ENCODE measurements around the gene TMEM232.
"Not testable (repeated sequence)": the region's sequence is repeated elsewhere in the genome, so short reads cannot be mapped to it uniquely, and the experiment has no call there.

Gene TMEM232

DNA sequence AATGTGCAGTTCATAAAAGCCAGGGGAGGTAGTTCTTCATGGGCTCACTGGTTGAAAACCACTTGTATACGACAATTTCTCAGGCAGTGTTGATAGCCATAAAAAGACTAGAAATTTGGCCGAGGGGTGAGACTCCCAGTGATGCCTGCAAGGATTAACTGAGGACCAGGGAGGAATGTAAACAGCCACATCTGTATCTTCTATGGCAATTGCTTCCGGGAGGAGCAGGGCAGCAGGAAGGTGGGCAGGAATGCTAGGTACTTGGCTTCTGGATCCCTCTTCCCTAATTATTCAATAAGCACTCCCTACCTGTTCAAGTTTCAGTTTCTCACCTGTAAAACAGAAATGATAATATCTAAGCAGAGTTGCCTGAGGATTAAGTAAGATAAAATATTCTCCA, 45.4 kb downstream of the TMEM232 start:
- Mint-ChIP-seq H3K27me3 (peaks cover 6% of the 10 kb centered on the region), H3K36me3 (no peaks in the 10 kb centered on the region), H3K9me3 (ENCODE audit: low read depth) (no peaks in the 10 kb centered on the region), H3K4me3 (no peak overlapping the region), H3K27ac (no peak overlapping the region), H3K4me1 (ENCODE audit: low read depth) (peaks cover 1% of the 10 kb centered on the region)

DNA sequence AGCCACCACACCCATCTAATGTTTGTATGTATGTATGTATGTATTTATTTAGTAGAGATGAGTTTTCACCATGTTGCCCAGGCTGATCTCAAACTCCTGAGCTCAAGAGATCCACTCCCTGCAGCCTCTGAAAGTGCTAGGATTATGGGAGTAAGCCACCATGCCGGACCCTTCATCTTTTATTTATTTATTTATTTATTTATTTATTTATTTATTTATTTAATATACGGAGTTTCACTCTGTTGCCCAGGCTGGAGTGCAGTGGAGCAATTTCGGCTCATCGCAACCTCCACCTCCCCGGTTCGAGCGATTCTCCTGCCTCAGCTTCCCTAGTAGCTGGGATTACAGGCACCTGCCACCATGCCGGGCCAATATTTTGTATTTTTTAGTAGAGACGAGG, 49.9 kb downstream of the TMEM232 start:
- not testable (repeated sequence) for H3K4me3 Mint-ChIP-seq; H3K9me3 Mint-ChIP-seq (ENCODE audit: low read depth); H3K27ac Mint-ChIP-seq; H3K4me1 Mint-ChIP-seq (ENCODE audit: low read depth); H3K27me3 Mint-ChIP-seq; H3K36me3 Mint-ChIP-seq

DNA sequence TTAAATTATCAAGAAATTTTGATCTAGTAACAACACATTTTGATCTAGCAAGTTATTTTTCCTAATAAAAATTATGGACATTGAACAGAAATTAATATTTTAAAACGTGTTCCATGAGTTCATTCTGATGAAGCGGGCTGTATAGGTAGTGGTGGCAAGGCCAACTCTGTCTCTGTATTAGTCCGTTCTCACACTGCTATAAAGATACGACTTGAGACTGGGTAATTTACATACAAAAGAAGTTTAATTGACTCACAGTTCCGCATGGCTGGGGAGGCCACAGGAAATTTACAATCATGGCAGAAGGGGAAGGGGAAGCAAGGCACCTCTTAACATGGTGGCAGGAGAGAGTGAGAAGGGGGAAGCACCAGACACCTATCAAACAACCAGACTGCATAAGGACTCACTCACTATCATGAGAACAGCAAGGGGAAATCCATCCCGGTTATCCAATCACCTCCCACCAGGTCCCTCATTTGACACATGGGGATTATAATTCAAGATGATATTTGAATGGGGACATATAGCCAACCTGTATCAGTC, 61.2 kb downstream of the TMEM232 start:
- Mint-ChIP-seq H3K4me1 (ENCODE audit: low read depth) (no peaks in the 10 kb centered on the region), H3K9me3 (ENCODE audit: low read depth) (no peaks in the 10 kb centered on the region), H3K27ac (no peak overlapping the region), H3K27me3 (no peaks in the 10 kb centered on the region), H3K4me3 (no peak overlapping the region), H3K36me3 (peaks cover 2% of the 10 kb centered on the region)

DNA sequence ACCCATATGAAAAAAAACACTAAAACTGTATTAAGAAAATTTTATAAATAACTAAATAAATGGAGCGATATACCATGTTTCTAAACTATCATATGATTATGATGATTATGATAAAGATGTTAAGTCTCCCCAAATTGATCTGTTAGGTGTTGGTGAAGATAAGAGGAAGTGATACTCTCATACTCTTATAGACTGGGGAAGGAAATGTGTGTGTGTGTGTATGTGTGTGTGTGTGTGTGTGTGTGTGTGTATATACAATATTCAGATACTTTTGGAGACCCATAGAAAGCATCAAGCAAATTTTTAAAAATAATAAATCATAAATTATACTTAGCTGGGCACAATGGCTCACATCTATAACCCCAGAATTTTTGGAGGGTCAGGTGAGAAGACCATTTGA, 62.9 kb downstream of the TMEM232 start:
- Mint-ChIP-seq H3K27me3 (no peaks in the 10 kb centered on the region), H3K27ac (no peak overlapping the region), H3K4me3 (no peak overlapping the region), H3K4me1 (ENCODE audit: low read depth) (no peaks in the 10 kb centered on the region), H3K9me3 (ENCODE audit: low read depth) (no peaks in the 10 kb centered on the region), H3K36me3 (peaks cover 2% of the 10 kb centered on the region)

DNA sequence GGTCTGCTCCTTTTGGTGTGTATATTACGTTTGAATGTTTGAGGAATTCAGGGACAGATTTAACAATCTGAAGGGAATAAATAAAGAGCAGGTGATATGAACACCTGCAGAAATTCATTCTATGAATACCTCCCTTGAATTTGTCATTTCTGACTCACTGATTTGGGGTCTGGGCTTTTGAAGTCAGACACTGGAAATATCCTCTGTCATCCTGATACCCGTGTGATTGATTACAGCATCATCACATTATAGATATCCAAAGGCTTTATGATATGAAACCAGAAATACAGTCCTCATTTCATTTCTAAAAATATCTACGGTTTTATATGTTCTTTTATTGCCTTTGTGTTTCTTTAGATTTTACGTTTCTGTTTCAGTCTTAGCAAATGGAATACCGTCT, 68.5 kb downstream of the TMEM232 start:
- no peak overlapping the region for H3K27ac Mint-ChIP-seq
- no peaks in the 10 kb centered on the region for H3K4me1 Mint-ChIP-seq (ENCODE audit: low read depth)
- H3K9me3 Mint-ChIP-seq (ENCODE audit: low read depth), result no peaks in the 10 kb centered on the region
- no peak overlapping the region for H3K4me3 Mint-ChIP-seq
- H3K27me3 Mint-ChIP-seq, result peaks cover 2% of the 10 kb centered on the region
- H3K36me3 Mint-ChIP-seq, result peaks cover 5% of the 10 kb centered on the region

DNA sequence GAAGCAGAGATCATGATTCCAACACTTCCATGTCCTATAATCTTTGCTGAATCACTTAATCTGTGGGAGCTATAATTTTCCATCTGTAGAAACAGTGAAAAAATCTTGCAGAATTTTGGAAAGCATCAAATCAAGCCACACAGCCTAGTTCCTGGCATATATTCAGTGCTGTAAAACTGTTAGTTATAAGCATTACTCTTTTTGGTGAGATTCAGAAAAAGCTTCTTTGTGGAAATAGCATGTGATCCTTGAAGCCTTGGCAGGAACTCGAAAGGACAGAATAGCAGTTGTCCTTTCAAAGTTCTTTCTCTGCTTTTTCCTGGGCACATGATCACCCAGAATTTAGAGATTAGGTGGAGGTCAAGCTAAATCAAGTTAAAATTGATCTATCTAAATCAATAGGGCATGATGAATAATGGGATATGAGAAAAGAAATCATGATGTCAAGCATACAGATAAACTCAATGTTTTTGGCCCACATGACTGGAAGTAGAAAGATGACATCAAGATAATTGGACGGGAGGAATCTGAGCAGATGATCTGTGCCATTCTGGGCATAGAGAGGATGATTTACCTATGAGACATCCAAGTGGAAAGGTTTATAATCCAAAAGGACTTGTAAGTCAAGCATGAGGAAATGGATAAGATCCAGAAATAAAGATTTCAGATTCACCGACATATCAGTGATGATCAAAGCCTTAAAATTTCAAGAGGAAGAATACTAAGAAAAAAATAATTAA, 73.1 kb downstream of the TMEM232 start:
- Mint-ChIP-seq H3K27ac (no peak overlapping the region), H3K9me3 (ENCODE audit: low read depth) (no peaks in the 10 kb centered on the region), H3K4me3 (no peak overlapping the region), H3K36me3 (peaks cover 5% of the 10 kb centered on the region), H3K27me3 (peaks cover 9% of the 10 kb centered on the region), H3K4me1 (ENCODE audit: low read depth) (no peaks in the 10 kb centered on the region)

DNA sequence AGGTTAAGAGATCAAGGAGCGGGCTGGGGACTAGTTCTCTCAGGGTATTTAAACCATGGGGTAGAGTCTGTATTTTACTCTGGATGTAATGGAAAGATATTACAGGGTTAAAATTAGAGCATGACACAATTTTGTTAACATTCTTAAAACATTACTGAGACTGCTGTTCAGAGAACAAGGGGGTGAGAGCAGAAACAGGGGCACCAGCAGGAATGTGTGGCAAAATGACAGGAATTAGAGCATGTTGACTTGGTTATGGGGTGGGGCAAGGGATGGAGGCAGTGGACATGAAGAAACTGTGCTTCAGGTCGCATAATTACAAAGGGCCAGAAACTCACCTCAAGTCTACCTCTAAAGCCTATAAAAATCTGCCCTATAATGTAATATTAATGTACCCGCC, 75.0 kb downstream of the TMEM232 start:
- Mint-ChIP-seq H3K27ac (no peak overlapping the region), H3K4me3 (no peak overlapping the region), H3K4me1 (ENCODE audit: low read depth) (no peaks in the 10 kb centered on the region), H3K9me3 (ENCODE audit: low read depth) (no peaks in the 10 kb centered on the region), H3K27me3 (peaks cover 9% of the 10 kb centered on the region), H3K36me3 (peaks cover 5% of the 10 kb centered on the region)

DNA sequence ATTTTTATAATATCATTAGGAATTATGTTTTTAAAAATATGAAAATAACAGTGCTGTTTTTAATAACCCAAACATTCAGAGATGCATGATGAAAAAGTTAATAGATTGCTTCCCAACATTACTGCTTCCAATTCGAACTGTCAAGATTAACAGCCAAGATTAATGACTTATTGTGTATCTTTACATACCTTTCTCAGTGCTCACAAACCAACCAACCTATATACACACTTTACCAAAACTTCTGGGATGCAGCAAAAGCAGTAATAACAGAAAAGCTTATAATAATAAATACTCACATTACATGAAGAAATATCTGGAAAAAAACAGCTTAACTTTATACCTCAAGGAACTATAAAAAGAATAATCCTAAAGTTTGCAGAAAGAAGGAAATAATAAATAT, 82.1 kb downstream of the TMEM232 start:
- Mint-ChIP-seq H3K27me3 (no peaks in the 10 kb centered on the region), H3K4me1 (ENCODE audit: low read depth) (peaks cover under 1% of the 10 kb centered on the region), H3K4me3 (no peak overlapping the region), H3K36me3 (no peaks in the 10 kb centered on the region), H3K9me3 (ENCODE audit: low read depth) (no peaks in the 10 kb centered on the region), H3K27ac (no peak overlapping the region)

DNA sequence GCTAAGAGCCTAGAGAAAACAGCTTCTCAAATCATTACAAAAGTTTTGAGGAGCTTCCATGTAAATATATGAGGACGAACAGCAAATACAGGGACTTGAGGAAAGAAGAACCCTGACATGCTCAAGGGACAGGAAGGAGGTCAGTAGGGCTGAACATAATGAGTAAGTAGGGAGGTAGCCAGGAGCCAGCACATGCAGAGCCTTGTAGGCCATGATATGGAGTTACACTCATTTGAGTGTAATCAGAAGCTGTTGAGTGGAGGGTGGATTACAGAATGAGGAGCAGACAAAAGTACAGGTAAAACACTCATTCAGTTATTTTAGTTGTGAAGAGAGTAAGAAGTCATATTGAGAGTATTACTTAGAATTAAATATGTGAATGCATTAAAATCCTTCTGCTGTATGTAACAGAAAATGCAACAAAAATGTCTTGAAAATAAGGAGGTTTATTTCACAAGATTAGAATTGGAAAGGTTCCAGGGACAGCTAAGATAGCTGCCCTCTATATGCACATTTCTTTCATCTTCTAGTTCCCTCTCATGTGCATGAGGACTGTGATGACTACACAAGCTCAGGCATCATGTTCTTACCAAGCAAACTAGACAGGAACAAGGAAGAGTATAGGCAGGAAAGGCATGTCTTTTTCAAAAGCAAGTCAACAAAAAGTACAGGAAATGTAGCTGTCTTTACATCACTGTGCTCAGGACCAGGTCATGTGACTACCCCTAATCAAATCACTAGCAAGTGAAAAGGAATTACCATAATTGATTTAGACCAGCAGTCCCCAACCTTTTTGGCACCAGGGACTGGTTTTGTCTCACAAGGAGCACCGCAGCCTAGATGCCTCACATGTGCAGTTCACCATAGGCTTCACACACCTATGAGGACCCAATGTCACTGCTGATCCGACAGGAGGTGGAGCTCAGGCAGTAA, 87.2 kb downstream of the TMEM232 start:
- no peaks in the 10 kb centered on the region for H3K27me3 Mint-ChIP-seq
- no peaks in the 10 kb centered on the region for H3K9me3 Mint-ChIP-seq (ENCODE audit: low read depth)
- H3K4me3 Mint-ChIP-seq, result no peak overlapping the region
- peaks cover 9% of the 10 kb centered on the region for H3K4me1 Mint-ChIP-seq (ENCODE audit: low read depth)
- no peaks in the 10 kb centered on the region for H3K36me3 Mint-ChIP-seq
- H3K27ac Mint-ChIP-seq, result no peak overlapping the region

DNA sequence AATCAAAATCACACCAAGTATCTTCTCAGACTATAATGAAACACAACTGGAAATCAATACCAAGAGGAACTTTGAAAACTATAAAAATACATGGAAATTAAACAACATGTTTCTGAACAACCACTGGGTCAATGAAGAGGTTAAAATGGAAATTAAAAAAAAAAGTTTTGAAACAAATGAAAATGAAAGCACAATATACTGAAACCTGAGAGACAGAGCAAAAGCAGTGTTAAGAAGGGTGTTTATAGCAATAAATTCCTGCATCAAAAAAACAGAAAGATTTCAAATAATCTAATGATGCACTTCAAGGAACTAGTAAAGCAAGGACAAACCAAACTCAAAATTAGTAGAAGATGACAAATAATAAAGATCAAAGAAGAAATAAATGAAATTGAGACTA, 92.0 kb downstream of the TMEM232 start:
- Mint-ChIP-seq H3K27me3 (no peaks in the 10 kb centered on the region), H3K36me3 (peaks cover 2% of the 10 kb centered on the region), H3K4me1 (ENCODE audit: low read depth) (peaks cover 9% of the 10 kb centered on the region), H3K27ac (no peak overlapping the region), H3K9me3 (ENCODE audit: low read depth) (peaks cover 3% of the 10 kb centered on the region), H3K4me3 (no peak overlapping the region)

DNA sequence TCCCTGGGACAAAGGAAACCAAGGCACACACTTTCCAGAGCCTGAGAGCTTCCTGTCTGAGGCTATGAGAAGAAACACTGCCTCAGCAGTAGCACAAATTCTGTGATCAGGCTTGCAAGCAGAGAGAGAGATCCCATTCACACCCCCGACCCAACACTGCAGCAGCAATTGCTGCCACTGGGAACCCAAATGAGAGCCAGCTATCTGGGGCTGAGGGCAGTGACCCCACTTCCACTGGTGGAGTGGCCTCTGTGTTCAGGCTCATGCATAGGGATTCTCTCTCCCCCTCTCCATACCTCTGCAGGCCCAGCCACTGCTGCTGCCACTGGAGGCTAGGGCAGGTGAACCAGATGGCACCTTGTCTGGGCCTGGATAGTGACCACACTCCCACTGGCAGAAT, 95.2 kb downstream of the TMEM232 start:
- Mint-ChIP-seq H3K27ac (no peak overlapping the region), H3K4me3 (no peak overlapping the region), H3K9me3 (ENCODE audit: low read depth) (peaks cover 3% of the 10 kb centered on the region), H3K36me3 (peaks cover 2% of the 10 kb centered on the region), H3K4me1 (ENCODE audit: low read depth) (no peaks in the 10 kb centered on the region), H3K27me3 (no peaks in the 10 kb centered on the region)

DNA sequence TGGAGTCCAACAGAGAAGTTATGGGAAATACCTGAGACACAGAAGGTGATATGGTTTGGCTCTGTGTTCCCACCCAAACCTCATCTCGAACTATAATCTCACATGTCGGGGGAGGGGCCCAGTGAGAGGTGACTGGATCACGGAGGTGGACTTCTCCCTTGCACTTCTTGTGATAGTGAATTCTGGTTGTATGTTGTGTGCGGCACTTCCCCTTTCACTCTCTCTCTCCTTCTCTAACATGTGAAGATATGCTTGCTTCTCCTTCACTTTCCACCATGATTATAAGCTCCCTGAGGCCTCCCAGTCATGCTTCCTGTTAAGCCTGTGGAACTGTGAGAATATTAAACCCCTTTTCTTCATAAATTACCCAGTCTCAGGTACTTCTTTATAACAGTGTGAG, 96.1 kb downstream of the TMEM232 start:
- H3K4me1 Mint-ChIP-seq (ENCODE audit: low read depth), result no peaks in the 10 kb centered on the region
- H3K27ac Mint-ChIP-seq, result no peak overlapping the region
- no peaks in the 10 kb centered on the region for H3K27me3 Mint-ChIP-seq
- peaks cover 3% of the 10 kb centered on the region for H3K9me3 Mint-ChIP-seq (ENCODE audit: low read depth)
- no peak overlapping the region for H3K4me3 Mint-ChIP-seq
- peaks cover 2% of the 10 kb centered on the region for H3K36me3 Mint-ChIP-seq

DNA sequence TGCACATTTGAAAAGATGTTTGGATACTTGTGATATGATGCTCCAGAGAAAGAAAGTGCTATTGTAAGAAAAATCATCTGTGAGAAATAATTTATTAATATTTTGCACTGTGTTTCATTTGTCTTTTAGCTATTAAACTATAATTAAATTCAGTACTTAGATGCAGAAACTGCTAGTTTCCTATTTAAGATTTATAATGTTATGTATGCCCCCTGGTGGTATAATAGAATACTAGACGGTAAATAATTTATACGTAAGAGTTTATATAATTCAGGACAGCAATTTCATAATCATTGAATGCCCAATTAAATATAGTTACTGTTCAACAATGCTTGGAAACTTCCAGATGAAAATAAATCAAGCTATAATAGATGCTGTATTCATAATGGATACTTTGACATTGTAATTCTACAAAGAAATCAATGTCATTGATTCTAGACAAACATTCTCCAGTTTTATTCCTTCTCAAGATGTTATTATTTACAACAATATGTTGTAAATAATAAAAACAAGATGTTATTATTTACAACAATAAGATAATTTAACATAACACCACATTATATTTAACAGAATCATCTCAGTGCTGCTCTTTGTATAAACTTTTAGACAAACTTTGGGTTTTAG, 101.0 kb downstream of the TMEM232 start:
- Mint-ChIP-seq H3K9me3 (ENCODE audit: low read depth) (no peaks in the 10 kb centered on the region), H3K4me1 (ENCODE audit: low read depth) (no peaks in the 10 kb centered on the region), H3K27ac (no peak overlapping the region), H3K4me3 (no peak overlapping the region), H3K27me3 (no peaks in the 10 kb centered on the region), H3K36me3 (no peaks in the 10 kb centered on the region)

DNA sequence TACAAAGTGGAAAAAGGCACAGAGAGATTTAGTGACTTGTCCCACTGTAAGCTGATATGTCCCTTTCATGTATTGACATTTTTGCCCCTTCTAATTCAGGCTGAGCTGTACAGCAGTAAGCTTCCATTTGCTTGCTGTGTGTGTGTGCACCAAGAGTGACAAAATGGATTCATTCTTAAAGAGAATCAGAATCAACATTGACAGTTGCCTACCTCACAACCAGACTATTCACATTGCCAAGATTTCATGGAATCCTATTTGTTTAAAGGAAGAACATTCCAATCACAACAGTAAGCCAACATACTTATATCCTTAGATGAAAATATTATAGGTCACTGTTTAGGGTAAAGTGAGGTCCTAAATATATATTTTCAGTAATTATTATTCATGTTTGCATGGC, 102.6 kb downstream of the TMEM232 start:
- H3K4me3 Mint-ChIP-seq, result no peak overlapping the region
- no peaks in the 10 kb centered on the region for H3K27me3 Mint-ChIP-seq
- H3K9me3 Mint-ChIP-seq (ENCODE audit: low read depth), result no peaks in the 10 kb centered on the region
- H3K27ac Mint-ChIP-seq, result no peak overlapping the region
- H3K36me3 Mint-ChIP-seq, result no peaks in the 10 kb centered on the region
- no peaks in the 10 kb centered on the region for H3K4me1 Mint-ChIP-seq (ENCODE audit: low read depth)

DNA sequence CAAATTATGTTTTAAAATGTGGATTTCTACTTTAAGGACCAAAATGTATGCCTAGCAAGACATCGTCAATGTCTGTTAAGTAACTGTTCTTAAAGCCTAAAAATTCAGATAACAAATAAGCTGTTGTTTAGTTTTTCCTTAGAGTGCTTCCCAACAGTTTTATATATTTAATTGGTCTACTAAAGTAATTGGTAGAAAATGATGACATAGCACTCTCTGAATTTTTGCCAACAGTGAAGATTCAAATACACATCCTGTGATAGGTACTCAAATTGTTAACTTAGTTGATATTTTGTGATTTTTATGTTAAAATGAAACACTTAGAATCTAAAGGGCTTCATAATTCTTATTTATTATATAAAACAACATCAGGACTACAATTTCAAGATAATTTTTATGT, 107.5 kb downstream of the TMEM232 start:
- peaks cover 2% of the 10 kb centered on the region for H3K36me3 Mint-ChIP-seq
- no peak overlapping the region for H3K27ac Mint-ChIP-seq
- no peak overlapping the region for H3K4me3 Mint-ChIP-seq
- peaks cover 12% of the 10 kb centered on the region for H3K9me3 Mint-ChIP-seq (ENCODE audit: low read depth)
- H3K27me3 Mint-ChIP-seq, result no peaks in the 10 kb centered on the region
- no peaks in the 10 kb centered on the region for H3K4me1 Mint-ChIP-seq (ENCODE audit: low read depth)

Measured in activated naive CD8-positive, alpha-beta T cell (primary cell).